OCI-LY1 (cell line): ENCODE results near the gene DIP2C.

Experiments used
- CTCF ChIP-seq: fragments of 200-600 bp; sonication (generic), shearing (Covaris generic); IDR thresholded peaks from 2 replicates; pipeline ENCODE4 v1.5.1; 2017; ENCODE audit warnings: mild to moderate bottlenecking, antibody characterized with exemption, low read length, moderate library complexity, mixed read lengths
- EZH2 ChIP-seq: fragments of 200-600 bp; sonication (generic), shearing (Covaris generic); IDR thresholded peaks from 2 replicates; pipeline ENCODE4 v1.8.0; 2017; ENCODE audit warnings: borderline replicate concordance, mixed run types, mild to moderate bottlenecking, antibody characterized with exemption, low read length, moderate library complexity, mixed read lengths

- no peak for TF ChIP-seq CTCF
- no peak for TF ChIP-seq EZH2
Observed at GRCh38 chr10:646118-646524, 43.3 kb downstream of the DIP2C start.
